HG02870 (cell line): ENCODE results near the gene ANKRD63.

Experiments
- ATAC-seq: cut with Tn5 transposase; IDR thresholded peaks from one replicate; pipeline ENCODE4 v1.9.1; 2021; ENCODE audit warnings: mild to moderate bottlenecking, moderate library complexity; ENCODE audit not compliant: unreplicated experiment

ANKRD63 gene

GRCh38 chr15:40280260-40281056, 2.4 kb downstream of the ANKRD63 start:
- no peak for ATAC-seq

GRCh38 chr15:40279437-40280141, 3.3 kb downstream of the ANKRD63 start:
- no peak for ATAC-seq

DNA sequence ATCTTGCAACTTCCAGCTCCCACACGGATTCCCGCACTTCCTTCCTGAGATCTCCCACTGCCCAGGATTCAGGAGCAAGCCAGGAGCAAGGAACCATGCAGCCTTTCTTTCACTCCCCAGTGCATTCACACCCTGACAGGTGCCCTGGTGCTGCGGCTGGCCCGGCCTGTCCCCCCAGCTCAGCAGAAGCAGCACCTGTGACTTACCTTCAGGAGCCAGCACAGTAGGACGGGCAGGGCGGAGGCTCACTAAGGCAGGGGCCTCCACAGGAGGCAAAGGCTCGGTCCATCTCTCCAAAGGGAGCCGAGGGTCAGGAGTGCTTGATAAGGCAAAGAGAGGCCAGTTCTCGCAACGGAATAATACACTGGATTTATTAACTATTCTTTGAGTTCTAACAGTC, 4.8 kb downstream of the ANKRD63 start:
- no peak for ATAC-seq

DNA sequence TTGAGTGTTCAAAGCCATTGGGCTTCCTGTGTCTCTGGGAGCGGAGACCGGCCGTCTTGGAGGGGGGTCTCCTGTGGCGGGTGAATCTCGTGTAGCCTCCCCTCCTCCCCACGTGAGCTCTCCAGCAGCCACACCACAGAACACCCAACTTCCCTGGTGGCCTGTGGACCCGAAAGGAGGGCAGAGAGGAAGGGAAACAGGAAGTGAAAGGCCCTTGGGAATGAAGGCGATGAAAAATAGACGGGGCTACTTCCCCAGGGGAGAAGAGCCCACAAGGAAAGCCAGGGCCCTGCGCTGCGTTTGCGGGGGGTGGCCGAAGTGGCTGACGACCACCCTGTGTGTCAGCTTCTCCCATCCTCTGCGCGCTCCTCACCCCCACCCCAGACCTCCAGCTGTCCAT, 5.4 kb downstream of the ANKRD63 start:
- ATAC-seq = no peak

- no peak for ATAC-seq
Observed at GRCh38 chr15:40276927-40277326, 5.9 kb downstream of the ANKRD63 start.

GRCh38 chr15:40275954-40276353, 6.9 kb downstream of the ANKRD63 start:
- no peak for ATAC-seq

- ATAC-seq = no peak
Observed at GRCh38 chr15:40275523-40275922, 7.3 kb downstream of the ANKRD63 start.

DNA sequence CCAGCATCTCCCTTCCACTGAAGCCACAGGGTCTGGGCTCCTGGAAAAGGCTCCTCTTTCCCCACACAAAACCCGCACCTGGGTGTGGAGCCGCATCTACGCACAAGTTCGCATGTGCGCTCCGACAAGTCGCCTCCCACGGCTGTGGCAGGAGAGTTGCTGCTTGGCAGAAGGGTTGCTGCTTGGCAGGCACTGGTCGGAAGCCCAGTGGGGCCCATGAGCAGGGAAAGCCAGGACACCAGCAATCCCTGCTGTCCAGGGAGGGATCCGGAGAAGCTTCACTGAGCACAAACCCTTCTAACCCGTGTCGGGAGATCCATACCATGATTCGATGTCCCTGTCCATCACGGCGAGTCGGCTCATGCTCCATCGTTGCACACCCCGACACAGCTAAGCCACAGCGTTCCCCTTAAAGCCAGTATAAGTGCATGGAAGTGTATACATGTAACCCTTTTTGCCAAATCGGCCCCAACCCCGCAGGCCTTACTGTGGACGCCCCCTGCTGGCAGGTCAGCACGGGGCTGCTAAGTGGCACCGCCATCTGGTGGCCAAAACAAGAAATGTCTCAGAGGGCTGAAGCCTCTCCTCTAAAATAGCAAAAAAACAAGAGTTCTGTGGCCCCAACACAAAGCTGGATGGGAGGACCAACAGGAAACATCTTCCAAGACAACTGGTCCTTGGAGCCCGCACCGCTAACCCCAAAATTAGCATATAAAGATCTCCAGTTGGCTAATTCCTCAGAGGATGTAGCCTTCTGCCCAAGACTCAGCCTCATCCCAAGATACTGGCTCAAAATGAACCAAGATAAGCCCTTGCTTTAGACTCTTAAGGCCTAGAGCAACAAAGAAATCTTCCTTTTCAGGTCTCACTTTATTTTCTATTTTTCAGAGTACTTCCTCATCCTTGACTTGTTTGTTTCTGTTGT, 8.3 kb downstream of the ANKRD63 start:
- ATAC-seq = no peak

GRCh38 chr15:40273428-40273827, 9.4 kb downstream of the ANKRD63 start:
- no peak for ATAC-seq

GRCh38 chr15:40272485-40273056, 10.3 kb downstream of the ANKRD63 start:
- ATAC-seq = no peak

DNA sequence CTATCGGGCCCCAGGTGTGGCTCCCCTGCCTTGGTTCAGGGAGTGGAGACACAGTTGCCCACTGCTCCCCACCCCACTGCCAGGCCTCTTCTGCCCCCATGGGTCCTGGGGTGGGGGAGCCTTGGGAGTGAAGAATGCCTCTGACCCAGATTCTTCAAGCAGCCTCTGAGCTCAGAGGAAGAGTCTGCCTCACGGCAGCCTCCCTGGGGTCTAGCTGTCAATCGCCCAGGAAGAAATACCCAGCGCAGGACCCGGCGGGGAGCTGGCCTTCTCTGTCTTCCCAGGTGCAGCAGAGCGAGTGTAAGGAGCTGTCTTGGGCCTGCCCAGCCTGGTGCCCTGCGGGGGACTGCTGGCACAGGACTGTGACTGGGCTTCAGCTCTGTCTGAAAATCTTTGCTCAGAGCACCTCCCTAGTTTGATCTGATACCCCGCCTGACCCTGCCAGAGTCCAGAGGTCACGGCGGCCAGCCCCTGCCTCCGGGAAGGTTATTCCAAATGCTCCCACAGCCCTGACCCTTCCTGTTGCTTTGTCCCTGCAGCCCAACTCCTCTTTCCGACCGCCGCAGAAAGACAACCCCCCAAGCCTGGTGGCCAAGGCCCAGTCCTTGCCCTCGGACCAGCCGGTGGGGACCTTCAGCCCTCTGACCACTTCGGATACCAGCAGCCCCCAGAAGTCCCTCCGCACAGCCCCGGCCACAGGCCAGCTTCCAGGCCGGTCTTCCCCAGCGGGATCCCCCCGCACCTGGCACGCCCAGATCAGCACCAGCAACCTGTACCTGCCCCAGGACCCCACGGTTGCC, 11.0 kb downstream of the ANKRD63 start:
- no peak for ATAC-seq

DNA sequence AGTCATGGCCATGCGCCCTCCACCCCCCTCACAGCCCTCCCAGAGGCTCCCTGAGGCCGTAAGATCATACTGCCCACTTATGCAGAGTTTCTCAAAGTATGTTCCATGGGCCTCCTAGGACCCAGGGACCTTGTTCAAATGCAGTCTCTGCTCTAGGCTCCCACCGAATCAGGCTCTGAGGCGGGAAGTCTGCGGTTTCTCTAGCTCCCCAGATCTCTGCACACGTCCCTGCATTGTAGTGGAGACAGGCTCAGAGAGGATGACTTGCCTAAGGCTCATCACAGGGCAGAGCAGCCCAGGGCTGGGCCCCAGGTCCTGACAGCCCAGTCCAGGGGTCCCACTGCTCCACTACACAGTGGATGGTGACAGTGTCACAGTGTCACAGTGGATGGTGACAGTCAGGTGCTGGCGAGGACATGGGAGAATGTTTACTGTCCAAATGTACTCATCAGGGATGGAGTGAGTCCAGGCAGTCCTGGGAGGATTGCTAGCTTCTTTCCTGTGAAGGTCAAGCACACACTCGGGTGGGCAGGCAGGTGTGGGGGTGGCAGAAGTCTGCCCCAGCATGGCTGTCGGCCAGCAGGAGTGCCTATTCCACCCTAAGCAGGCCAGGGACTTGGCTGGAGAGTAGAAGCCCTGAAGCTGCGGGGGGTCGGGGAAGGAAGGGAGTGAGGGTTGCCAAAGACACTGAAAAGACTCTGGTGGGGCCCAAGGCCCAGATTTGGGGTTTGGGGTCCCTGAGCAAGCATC, 12.4 kb downstream of the ANKRD63 start:
- no peak for ATAC-seq

- no peak for ATAC-seq
Observed at GRCh38 chr15:40269604-40270003, 13.3 kb downstream of the ANKRD63 start.

DNA sequence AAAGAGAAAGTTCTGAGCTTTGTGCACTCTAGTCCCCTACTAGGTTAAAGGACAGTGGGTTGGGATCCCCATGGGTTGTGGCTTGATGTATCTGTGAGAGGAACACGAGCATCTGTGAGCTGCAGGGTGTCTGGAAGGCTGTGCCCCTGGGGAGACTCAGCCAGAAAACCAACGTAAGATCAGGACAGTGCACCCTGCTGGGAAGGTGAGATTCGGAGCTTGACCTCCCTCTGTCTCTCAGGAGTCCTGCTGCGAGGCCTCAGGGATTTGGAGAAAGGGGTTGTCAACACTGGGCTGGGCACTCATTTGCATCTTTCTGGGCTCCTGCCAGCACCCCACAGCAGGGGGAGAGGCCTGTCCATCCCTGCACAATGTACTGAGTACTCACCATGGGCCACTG, 15.2 kb downstream of the ANKRD63 start:
- ATAC-seq = no peak

GRCh38 chr15:40266828-40267304, 16.0 kb downstream of the ANKRD63 start:
- no peak for ATAC-seq

DNA sequence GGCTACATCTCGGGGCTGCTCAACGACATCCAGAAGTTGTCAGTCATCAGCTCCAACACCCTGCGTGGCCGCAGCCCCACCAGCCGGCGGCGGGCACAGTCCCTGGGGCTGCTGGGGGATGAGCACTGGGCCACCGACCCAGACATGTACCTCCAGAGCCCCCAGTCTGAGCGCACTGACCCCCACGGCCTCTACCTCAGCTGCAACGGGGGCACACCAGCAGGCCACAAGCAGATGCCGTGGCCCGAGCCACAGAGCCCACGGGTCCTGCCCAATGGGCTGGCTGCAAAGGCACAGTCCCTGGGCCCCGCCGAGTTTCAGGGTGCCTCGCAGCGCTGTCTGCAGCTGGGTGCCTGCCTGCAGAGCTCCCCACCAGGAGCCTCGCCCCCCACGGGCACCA, 17.0 kb downstream of the ANKRD63 start:
- no peak for ATAC-seq

DNA sequence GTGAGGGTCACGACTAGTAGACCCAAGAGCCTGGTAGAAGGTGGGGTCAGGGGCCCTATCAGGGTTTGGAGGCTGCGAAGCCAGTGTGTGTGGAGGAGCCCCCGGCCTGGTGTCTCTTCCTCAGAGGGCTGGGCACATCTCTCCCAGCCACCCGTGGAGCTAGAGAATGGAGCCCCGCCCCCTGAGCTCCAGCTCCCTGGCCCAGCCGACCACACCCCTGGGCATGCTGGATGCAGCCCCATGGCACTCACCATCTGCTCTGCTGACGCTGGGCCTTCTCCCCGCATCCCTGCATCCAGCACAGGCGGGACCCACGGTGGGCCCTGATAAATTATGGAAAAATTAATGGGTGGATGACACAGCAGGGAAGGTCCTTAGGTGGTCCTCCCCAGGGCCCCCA, 17.5 kb downstream of the ANKRD63 start:
- no peak for ATAC-seq

GRCh38 chr15:40264321-40265153, 18.3 kb downstream of the ANKRD63 start:
- no peak for ATAC-seq
